GM21529 (cell line): ENCODE measurements around the gene ZNF850.
"Not testable (repeated sequence)": the region's sequence is repeated elsewhere in the genome, so short reads cannot be mapped to it uniquely, and the experiment has no call there.

ENCODE experiments used
- ATAC-seq: cut with Tn5 transposase; IDR thresholded peaks from one replicate; pipeline ENCODE4 v1.9.1; 2021; ENCODE audit not compliant: unreplicated experiment

Gene ZNF850

DNA sequence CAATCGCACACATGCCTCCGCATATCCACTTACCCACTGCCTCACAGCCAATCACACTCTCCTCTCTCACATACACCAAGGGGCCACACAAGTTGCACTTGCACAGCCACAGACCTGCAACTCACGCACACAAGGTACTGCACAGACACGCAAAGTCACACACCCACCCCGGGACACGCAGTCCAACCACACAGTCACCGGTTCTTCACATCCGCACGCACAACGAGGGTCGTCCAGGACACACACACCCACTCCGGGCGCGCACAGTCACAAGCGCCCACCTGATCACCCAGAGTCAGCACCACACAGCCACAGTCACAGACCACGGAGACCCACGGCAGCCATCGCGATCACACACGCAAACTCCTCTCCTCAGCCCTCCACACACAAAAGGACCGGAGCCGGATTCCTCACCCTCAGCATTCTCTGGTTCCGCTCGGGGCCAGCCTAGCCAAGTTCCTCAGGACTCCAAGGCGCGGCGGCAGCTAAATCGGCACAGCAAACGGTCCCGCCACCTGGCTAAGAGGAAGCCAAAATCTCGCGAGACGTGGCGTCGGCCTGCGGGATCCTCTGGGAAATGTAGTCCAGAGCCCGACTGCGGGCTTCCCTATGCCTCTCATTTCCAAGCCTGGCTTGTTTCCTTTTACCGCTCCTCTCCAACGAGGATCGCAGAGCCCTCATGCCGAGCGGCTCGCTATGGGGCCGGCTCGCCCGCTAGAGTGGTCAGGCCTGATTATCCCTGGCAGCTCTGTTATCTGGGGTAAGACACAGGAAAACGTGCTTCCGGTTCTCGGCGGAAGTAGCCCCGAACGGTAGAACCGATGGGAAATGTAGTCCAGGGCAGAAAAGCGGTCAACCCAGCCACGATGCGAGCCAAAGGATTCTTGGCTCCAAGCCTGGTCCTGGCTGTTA lies at the start of gene ZNF850:
Gene ZNF850 (minus strand): TSS at position 497 of the 912 bp plus-strand sequence. CDS start 10,201 bp downstream, outside the sequence.
- ATAC-seq = peak; percentile 94

DNA sequence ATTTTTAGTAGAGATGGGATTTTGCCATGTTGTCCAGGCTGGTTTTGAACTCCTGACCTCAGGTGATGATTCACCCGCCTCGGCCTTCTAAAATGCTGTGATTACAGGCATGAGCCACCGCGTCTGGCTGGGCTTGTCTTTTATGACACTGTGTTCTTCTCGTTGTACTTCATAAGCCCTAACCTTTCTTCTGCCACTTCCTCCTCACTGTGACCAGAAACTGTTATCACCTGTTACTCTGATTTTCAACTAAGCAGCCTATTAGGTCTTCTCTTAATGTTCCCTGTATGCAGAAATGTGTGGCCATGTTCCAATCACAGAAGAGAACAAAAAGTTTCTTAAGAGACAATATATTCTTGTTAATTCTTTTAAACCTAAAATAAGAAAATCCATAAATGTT lies 49.2 kb upstream of the ZNF850 start:
- no peak for ATAC-seq

GRCh38 chr19:36819130-36819630 lies 46.6 kb upstream of the ZNF850 start:
- ATAC-seq = no peak

DNA sequence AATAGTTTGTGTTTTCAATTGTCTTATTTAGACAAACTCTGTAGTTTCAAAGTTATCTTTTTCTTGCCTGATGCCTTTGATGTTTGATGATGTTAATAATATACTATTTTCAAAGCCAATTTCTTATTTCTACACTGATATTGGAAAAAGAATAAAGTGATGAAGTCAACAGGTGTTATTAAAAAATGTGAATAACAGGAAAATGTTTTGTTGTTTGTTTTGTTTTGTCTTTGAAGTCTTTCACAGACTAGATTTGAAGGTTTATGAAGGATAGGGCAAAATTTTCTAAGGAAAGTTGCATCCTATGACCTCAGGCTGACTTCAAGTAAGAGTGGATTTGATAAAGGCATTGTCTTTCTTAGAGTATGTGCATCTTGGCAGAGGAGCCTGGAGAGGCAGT lies 34.4 kb upstream of the ZNF850 start:
- no peak for ATAC-seq

DNA sequence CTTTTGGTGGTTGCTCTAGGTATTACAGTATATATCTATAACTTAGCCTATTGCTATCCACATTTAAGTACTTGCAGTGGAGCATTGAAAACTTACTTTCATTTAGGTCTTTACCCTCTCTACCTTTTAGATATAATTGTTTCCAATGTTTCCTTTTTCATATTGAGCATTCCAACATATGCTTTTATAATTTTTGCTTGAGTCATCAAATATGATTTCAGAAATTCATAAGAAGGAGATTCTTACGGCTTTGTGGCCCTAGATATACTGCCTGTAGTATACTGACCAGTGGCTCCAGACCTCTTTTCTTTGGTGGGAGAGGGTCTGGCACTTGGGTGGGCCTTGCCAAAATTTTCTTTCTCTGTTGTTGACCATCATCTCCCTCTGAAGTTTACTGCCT lies 32.8 kb upstream of the ZNF850 start:
- no peak for ATAC-seq

- ATAC-seq = no peak
These were observed 25.1 kb upstream of the ZNF850 start for GRCh38 chr19:36797786-36798108.

DNA sequence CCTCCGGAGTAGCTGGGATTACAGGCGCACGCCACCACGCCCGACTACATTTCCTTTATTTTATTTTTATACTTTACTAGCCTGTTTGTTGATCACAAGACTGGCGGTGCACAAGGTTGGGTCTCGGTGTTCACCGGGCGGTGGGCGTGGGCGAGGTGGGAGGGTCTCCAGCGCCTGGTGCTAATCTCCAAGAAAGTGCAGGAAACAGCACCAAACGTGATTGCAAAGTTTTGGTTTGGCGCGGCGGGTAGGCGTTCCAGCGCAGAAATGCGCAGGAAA lies 24.0 kb upstream of the ZNF850 start:
- no peak for ATAC-seq

GRCh38 chr19:36791420-36792141 lies 19.0 kb upstream of the ZNF850 start:
- not testable (repeated sequence) for ATAC-seq

DNA sequence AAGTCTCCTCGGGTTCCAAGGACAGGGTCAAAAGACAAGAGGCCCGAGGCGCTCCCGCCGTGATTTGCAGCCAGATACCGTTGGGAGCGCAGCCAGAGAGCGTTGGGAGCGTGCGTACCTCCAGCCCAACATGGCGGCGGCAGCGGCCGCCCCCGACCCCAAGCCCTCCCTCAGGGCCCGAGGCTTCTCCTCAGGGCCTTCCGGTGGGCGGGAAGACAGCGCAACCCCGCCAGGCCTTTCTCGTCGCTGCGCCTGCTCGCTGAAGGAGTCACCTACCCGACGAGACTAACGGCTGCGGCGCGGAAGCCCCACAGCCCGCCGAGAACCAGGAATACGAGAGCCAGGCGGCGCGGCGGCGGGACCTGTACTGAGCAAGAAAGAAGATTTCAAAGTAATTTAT lies 3.2 kb upstream of the ZNF850 start:
- ATAC-seq = no peak

GRCh38 chr19:36773223-36773579 lies 594 bp upstream of the ZNF850 start:
- peak; percentile 15 for ATAC-seq

GRCh38 chr19:36771261-36772231 lies 1.1 kb downstream of the ZNF850 start:
- no peak for ATAC-seq

- ATAC-seq = no peak
These were observed 22.4 kb downstream of the ZNF850 start for GRCh38 chr19:36750066-36750691.

GRCh38 chr19:36749613-36750012 lies 23.0 kb downstream of the ZNF850 start:
- not testable (repeated sequence) for ATAC-seq

DNA sequence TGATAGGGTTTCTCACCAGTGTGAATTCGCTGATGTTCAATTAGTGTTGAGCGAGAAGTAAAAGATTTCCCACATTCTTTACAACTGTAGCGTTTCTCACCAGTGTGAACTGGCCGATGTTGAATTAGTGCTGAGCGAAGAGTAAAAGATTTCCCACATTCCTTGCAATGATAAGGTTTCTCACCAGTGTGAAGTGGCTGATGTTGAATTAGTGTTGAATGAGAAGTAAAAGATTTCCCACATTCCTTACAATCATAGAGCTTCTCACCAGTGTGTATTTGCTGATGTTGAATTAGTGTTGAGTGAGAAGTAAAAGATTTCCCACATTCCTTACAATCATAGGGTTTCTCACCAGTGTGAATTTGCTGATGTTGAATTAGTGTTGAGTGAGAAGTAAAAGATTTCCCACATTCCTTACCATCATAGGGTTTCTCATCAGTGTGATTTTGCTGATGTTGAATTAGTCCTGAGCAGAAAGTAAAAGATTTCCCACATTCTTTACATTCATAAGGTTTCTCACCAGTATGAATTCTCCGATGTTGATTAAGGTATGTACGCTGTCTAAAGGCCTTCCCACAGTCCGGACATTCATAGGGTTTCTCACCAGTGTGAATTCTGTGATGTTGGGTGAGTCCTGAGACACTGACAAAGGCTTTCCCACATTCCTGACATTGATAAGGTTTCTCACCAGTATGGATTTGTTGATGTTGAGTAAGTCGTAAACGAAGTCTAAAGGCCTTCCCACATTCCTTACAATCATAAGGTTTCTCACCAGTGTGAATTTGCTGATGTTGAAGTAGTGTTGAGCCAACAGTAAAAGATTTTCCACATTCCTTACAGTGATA lies 24.0 kb downstream of the ZNF850 start:
- no peak for ATAC-seq

- no peak for ATAC-seq
These were observed 24.9 kb downstream of the ZNF850 start for GRCh38 chr19:36747750-36748149.

GRCh38 chr19:36745870-36746269 lies 26.7 kb downstream of the ZNF850 start:
- no peak for ATAC-seq

DNA sequence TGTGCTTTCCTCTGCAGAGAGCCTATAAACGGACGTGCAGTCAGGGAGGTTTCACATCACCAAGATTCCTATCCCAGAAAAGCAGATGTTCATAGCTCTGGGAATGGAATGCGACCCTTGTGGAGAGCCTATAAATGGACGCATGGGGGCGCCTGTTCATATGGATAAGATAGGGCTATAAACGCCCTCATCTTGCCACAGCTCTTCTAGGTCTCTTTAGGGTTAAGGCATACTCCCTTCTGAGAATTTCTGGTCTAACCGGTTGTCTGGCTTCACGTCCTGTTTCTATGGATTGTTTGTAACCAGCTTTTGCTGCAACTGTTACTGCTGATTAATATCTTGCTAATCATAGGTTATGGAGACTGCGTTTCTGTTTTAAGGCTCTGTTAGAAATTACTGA lies 36.4 kb downstream of the ZNF850 start:
- ATAC-seq = not testable (repeated sequence)

DNA sequence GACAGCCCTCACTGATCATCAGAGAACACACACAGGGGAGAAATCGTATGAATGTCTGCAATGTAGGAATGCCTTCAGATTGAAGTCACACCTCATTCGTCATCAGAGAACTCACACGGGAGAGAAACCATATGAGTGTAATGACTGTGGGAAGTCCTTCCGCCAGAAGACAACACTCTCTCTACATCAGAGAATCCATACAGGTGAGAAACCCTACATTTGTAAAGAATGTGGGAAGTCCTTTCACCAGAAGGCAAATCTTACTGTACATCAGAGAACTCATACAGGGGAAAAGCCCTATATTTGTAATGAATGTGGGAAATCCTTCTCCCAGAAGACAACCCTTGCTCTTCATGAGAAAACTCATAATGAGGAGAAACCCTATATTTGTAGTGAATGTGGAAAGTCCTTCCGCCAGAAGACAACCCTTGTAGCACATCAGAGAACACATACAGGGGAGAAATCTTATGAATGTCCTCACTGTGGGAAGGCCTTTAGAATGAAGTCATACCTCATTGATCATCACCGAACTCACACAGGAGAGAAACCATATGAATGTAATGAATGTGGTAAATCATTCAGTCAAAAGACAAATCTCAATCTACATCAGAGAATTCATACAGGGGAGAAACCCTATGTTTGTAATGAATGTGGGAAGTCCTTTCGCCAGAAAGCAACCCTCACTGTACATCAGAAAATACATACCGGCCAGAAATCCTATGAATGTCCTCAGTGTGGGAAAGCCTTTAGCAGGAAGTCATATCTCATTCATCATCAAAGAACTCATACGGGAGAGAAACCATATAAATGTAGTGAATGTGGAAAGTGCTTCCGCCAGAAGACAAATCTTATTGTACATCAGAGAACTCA lies 52.7 kb downstream of the ZNF850 start:
- ATAC-seq = no peak

DNA sequence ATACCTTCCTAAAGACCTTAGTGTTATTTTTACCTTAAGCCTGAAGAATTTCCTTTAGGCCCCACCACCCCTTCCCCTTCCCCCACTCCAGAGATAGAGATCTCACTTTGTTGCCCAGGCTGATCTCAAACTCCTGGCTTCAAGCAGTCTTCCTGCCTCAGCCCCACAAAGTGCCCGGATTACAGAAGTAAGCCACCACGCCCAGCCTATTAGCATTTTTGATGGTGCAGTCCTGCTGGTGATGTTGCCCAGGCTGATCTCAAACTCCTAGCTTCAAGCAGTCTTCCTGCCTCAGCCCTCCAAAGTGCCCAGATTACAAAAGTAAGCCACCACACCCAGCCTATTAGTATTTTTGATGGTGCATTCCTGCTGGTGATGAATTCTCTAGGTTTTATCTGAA lies 63.2 kb downstream of the ZNF850 start:
- no peak for ATAC-seq
